ENCODE measurements around the gene PHACTR3.

GRCh38 chr20:59810449-59811187, 206.3 kb downstream of the PHACTR3 start:
- no peak for TF ChIP-seq CTCF (conservative IDR thresholded peaks at IDR 0.05)
- TF ChIP-seq ZFX (IDR thresholded peaks at IDR 0.05), result no peak

Measured in C4-2B (cell line).